GM23338 (cell line): ENCODE measurements around the gene FGF23.

Source experiments
- CREB1 ChIP-seq: fragments of 250-450 bp; sonication (Bioruptor Pico); IDR thresholded peaks from 2 replicates; pipeline ENCODE4 v1.5.0; 2020; ENCODE audit warnings: low read depth, mild to moderate bottlenecking, moderate library complexity
- CTCF ChIP-seq, 2 experiments: fragments of 200-600 bp in 1 of 2; sonication (generic) in 1 of 2; conservative IDR thresholded peaks; 2 replicates each; pipeline versions ENCODE4 v1.5.1 to v1.6.1; 2016 to 2017; ENCODE audit warnings: antibody characterized with exemption in 2 of 2, low read depth in 2 of 2, mild to moderate bottlenecking in 2 of 2, moderate library complexity in 1 of 2
- EZH2 ChIP-seq: fragments of 200-600 bp; sonication (generic); IDR thresholded peaks from one replicate; pipeline ENCODE4 v1.8.0; 2017; ENCODE audit warnings: antibody characterized with exemption, mild to moderate bottlenecking, low read depth; ENCODE audit not compliant: unreplicated experiment
- EZH2phosphoT487 ChIP-seq: fragments of 200-600 bp; sonication (generic); IDR thresholded peaks from one replicate; pipeline ENCODE4 v1.8.1; 2018; ENCODE audit warnings: antibody characterized with exemption; ENCODE audit not compliant: unreplicated experiment
- NANOG ChIP-seq: IDR thresholded peaks from 2 replicates; pipeline ENCODE4 v1.6.1; 2016; ENCODE audit warnings: antibody characterized with exemption, borderline replicate concordance
- POLR2AphosphoS5 ChIP-seq: IDR thresholded peaks from 2 replicates; pipeline ENCODE4 v1.6.1; 2016; ENCODE audit warnings: antibody characterized with exemption, low read depth
- TF ChIP-seq, protein P1 (sequence below): IDR thresholded peaks from one replicate; pipeline ENCODE4 v1.6.1; 2018; ENCODE audit warnings: antibody characterized with exemption; ENCODE audit not compliant: unreplicated experiment

GRCh38 chr12:4421590-4422031, 42.1 kb upstream of the FGF23 start:
- no peak for TF ChIP-seq POLR2AphosphoS5
- TF ChIP-seq CTCF (conservative IDR thresholded peaks at IDR 0.05; ENCODE audit: low read depth in 2 of 2): peak; percentile 77 to 84
- TF ChIP-seq EZH2: no peak
- no peak for TF ChIP-seq EZH2phosphoT487
- TF ChIP-seq, protein P1, sequence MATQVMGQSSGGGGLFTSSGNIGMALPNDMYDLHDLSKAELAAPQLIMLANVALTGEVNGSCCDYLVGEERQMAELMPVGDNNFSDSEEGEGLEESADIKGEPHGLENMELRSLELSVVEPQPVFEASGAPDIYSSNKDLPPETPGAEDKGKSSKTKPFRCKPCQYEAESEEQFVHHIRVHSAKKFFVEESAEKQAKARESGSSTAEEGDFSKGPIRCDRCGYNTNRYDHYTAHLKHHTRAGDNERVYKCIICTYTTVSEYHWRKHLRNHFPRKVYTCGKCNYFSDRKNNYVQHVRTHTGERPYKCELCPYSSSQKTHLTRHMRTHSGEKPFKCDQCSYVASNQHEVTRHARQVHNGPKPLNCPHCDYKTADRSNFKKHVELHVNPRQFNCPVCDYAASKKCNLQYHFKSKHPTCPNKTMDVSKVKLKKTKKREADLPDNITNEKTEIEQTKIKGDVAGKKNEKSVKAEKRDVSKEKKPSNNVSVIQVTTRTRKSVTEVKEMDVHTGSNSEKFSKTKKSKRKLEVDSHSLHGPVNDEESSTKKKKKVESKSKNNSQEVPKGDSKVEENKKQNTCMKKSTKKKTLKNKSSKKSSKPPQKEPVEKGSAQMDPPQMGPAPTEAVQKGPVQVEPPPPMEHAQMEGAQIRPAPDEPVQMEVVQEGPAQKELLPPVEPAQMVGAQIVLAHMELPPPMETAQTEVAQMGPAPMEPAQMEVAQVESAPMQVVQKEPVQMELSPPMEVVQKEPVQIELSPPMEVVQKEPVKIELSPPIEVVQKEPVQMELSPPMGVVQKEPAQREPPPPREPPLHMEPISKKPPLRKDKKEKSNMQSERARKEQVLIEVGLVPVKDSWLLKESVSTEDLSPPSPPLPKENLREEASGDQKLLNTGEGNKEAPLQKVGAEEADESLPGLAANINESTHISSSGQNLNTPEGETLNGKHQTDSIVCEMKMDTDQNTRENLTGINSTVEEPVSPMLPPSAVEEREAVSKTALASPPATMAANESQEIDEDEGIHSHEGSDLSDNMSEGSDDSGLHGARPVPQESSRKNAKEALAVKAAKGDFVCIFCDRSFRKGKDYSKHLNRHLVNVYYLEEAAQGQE: no peak
- TF ChIP-seq NANOG: no peak
- no peak for TF ChIP-seq CREB1 (CRISPR knock-in tag)
